Body of pancreas (tissue), 4 donors: ENCODE data around the gene ADAMTSL5. TPM values are rescaled to one million over a fixed set of nuclear protein-coding genes. Genes with fewer than 3 reads are reported as not detected.

Source experiments
- ATAC-seq: fragments of 150-250 bp; one replicate; pipeline ENCODE4 v1.9.1; 2016
- DNase-seq, 4 donors: peaks; one replicate each; pipeline ENCODE4 v3.0.0-alpha.2; 2019
- H3K27ac ChIP-seq, 4 donors: fragments of 200-600 bp; sonication (generic); 1 replicate in 3 of 4; 2 replicates in 1 of 4; pipeline versions ENCODE4 v1.5.1 to v1.6.1; 2016 to 2019; ENCODE audit warnings: mild to moderate bottlenecking in 1 of 4, mixed read lengths in 1 of 4, moderate library complexity in 1 of 4
- H3K27me3 ChIP-seq, 2 donors: fragments of 200-600 bp; sonication (generic); one replicate each; pipeline ENCODE4 v1.6.0; 2016; ENCODE audit warnings: mild to moderate bottlenecking in 1 of 2
- H3K36me3 ChIP-seq, 2 donors: fragments of 200-600 bp; sonication (generic); replicated peaks in 1 of 2; 2 replicates each; pipeline ENCODE4 v1.5.1; 2016; ENCODE audit warnings: low read depth in 2 of 2; ENCODE audit not compliant: insufficient read depth in 1 of 2
- H3K4me1 ChIP-seq: fragments of 200-600 bp; sonication (generic); one replicate; pipeline ENCODE4 v1.6.0; 2016
- H3K4me3 ChIP-seq, 2 donors: fragments of 200-600 bp; sonication (generic); 1 replicate in 1 of 2; 2 replicates in 1 of 2; pipeline ENCODE4 v1.5.1; 2016 to 2019
- H3K9me3 ChIP-seq, 3 donors: fragments of 200-600 bp; sonication (generic); 1 replicate in 2 of 3; 2 replicates in 1 of 3; pipeline ENCODE4 v1.5.1; 2016
- CTCF ChIP-seq, 7 experiments: fragments of 450-650 bp in 4 of 7; fragments of 200-600 bp in 3 of 7; sonication (generic) in 3 of 7; IDR thresholded peaks; one replicate each; pipeline ENCODE4 v1.5.1; 2016 to 2019; ENCODE audit warnings: antibody characterized with exemption in 7 of 7
- POLR2A ChIP-seq, 3 donors: fragments of 450-650 bp; IDR thresholded peaks; one replicate each; pipeline ENCODE4 v1.6.1; 2016; ENCODE audit warnings: antibody characterized with exemption in 3 of 3, mild to moderate bottlenecking in 2 of 3
- WGBS, 2 donors: methylation state at CpG; one replicate each; pipeline ENCODE4 v1.1.5; 2017; 5-methylcytosine and 5-hydroxymethylcytosine counted together
- intact Hi-C: fragments of 100-400 bp; cut with DNase I; formaldehyde crosslinking; loops from one replicate; pipeline ENCODE4 v1.15.1; 2023
- total RNA-seq, 2 donors: library from RNA; depleted of rRNA; stranded (reverse); fragments of >200 nt; gene quantifications; one replicate each; pipeline ENCODE4 v1.1.0, GENCODE V29; 2016

ADAMTSL5 gene
- total RNA-seq, 2 donors from 2014 or later, result 1.3 TPM; not detected in 1

- Histone ChIP-seq H3K36me3 (no peaks in the 10 kb centered on the region), H3K9me3 (no peaks in the 10 kb centered on the region), H3K4me3 (no peak within 1 kb of the TSS), H3K27ac (no peak within 1 kb of the TSS), H3K4me1 (peaks cover 11% of the 10 kb centered on the region), H3K27me3 (peaks cover 0 to 20% of the 10 kb centered on the region in 2 donors)
- no peak for DNase-seq
- intact Hi-C loops, result no loop called here
- TF ChIP-seq CTCF (IDR thresholded peaks at IDR 0.05), result peak in 1 of 7 experiments; percentile 28
- no peak for TF ChIP-seq POLR2A (IDR thresholded peaks at IDR 0.05)
- ATAC-seq, result no peak
- 13 to 58% methylated on average over 8 to 54 of the region's 92 CpGs for WGBS, 2 donors
Observed at GRCh38 chr19:1523412-1524286, 10.8 kb upstream of the ADAMTSL5 start, which contains the start of gene PLK5. Gene PLK5, plus strand, starts transcription at chr19:1524077. Its CDS starts 2,920 bp downstream, at chr19:1526997.

GRCh38 chr19:1522838-1523237 lies 10.0 kb upstream of the ADAMTSL5 start:
- H3K27me3 ChIP-seq, result peaks cover 0 to 20% of the 10 kb centered on the region in 2 donors
- H3K9me3 ChIP-seq, result no peaks in the 10 kb centered on the region
- H3K4me1 ChIP-seq, result peaks cover 11% of the 10 kb centered on the region
- H3K36me3 ChIP-seq, result no peaks in the 10 kb centered on the region
- no peak overlapping the region for H3K4me3 ChIP-seq
- TF ChIP-seq POLR2A (IDR thresholded peaks at IDR 0.05) (no peak), CTCF (IDR thresholded peaks at IDR 0.05) (no peak)
- no peak for DNase-seq
- 68 to 74% methylated on average over 10 to 18 of the region's 18 CpGs for WGBS, 2 donors
- intact Hi-C loops, result no loop called here
- no peak overlapping the region for H3K27ac ChIP-seq
- no peak for ATAC-seq

- Histone ChIP-seq H3K4me3 (no peak overlapping the region), H3K27ac (no peak overlapping the region), H3K36me3 (no peaks in the 10 kb centered on the region), H3K27me3 (peaks cover 0 to 20% of the 10 kb centered on the region in 2 donors), H3K9me3 (no peaks in the 10 kb centered on the region), H3K4me1 (peaks cover 11% of the 10 kb centered on the region)
- WGBS, 2 donors, result 76 to 78% methylated on average over 6 to 10 of the region's 10 CpGs
- no peak for TF ChIP-seq POLR2A (IDR thresholded peaks at IDR 0.05)
- TF ChIP-seq CTCF (IDR thresholded peaks at IDR 0.05), result no peak
- DNase-seq (no peak), ATAC-seq (no peak)
- intact Hi-C loops, result no loop called here
Observed at GRCh38 chr19:1522061-1522460, 9.2 kb upstream of the ADAMTSL5 start.

GRCh38 chr19:1521636-1522035 lies 8.8 kb upstream of the ADAMTSL5 start:
- H3K4me1 ChIP-seq, result peaks cover 11% of the 10 kb centered on the region
- H3K27ac ChIP-seq, result no peak overlapping the region
- intact Hi-C loops, result no loop called here
- H3K36me3 ChIP-seq, result no peaks in the 10 kb centered on the region
- TF ChIP-seq POLR2A (IDR thresholded peaks at IDR 0.05), result no peak
- TF ChIP-seq CTCF (IDR thresholded peaks at IDR 0.05), result no peak
- 40 to 70% methylated on average over 1 to 10 of the region's 14 CpGs for WGBS, 2 donors
- H3K9me3 ChIP-seq, result no peaks in the 10 kb centered on the region
- no peak for ATAC-seq
- DNase-seq, result no peak
- peaks cover 0 to 20% of the 10 kb centered on the region in 2 donors for H3K27me3 ChIP-seq
- H3K4me3 ChIP-seq, result no peak overlapping the region
